HEK293 (cell line): ENCODE data around the gene TUBG2.

ENCODE experiments used
- SETDB1 ChIP-seq: IDR thresholded peaks from one replicate; pipeline ENCODE4 v1.6.1; 2017; ENCODE audit warnings: mild to moderate bottlenecking, low read length, moderate library complexity, mixed read lengths; ENCODE audit not compliant: insufficient read length
- WT1 ChIP-seq: fragments of 450-650 bp; formaldehyde crosslinking; IDR thresholded peaks from 2 replicates; pipeline ENCODE4 v1.5.1; 2016; ENCODE audit warnings: missing biosample characterization, missing genetic modification characterization
- ZNF23 ChIP-seq: fragments of 450-650 bp; formaldehyde crosslinking; IDR thresholded peaks from 2 replicates; pipeline ENCODE4 v1.5.1; 2016; ENCODE audit warnings: missing biosample characterization, missing genetic modification characterization, borderline replicate concordance
- ZNF24 ChIP-seq: fragments of 450-650 bp; formaldehyde crosslinking; IDR thresholded peaks from 2 replicates; pipeline ENCODE4 v1.5.1; 2016; ENCODE audit warnings: missing biosample characterization, missing genetic modification characterization
- ZNF37A ChIP-seq: fragments of 450-650 bp; IDR thresholded peaks from 2 replicates; pipeline ENCODE4 v1.5.1; 2018; ENCODE audit warnings: missing biosample characterization, missing genetic modification characterization
- ZNF791 ChIP-seq: fragments of 450-650 bp; formaldehyde crosslinking; IDR thresholded peaks from 2 replicates; pipeline ENCODE4 v1.5.1; 2016; ENCODE audit warnings: missing biosample characterization, missing genetic modification characterization
- TF ChIP-seq, protein P1 (sequence below): fragments of 450-650 bp; formaldehyde crosslinking; IDR thresholded peaks from 2 replicates; pipeline ENCODE4 v1.5.1; 2016; ENCODE audit warnings: missing biosample characterization, missing genetic modification characterization
- TF ChIP-seq, protein P2 (sequence below): fragments of 450-650 bp; formaldehyde crosslinking; IDR thresholded peaks from 2 replicates; pipeline ENCODE4 v1.5.0; 2017; ENCODE audit warnings: missing biosample characterization, missing genetic modification characterization, borderline replicate concordance
- TF ChIP-seq, protein P3 (sequence below): fragments of 450-650 bp; formaldehyde crosslinking; IDR thresholded peaks from 2 replicates; pipeline ENCODE4 v1.5.1; 2016; ENCODE audit warnings: missing biosample characterization, missing genetic modification characterization
- TF ChIP-seq, protein P4 (sequence below): fragments of 450-650 bp; formaldehyde crosslinking; IDR thresholded peaks from 2 replicates; pipeline ENCODE4 v1.5.1; 2016; ENCODE audit warnings: missing biosample characterization, missing genetic modification characterization, low read depth

DNA sequence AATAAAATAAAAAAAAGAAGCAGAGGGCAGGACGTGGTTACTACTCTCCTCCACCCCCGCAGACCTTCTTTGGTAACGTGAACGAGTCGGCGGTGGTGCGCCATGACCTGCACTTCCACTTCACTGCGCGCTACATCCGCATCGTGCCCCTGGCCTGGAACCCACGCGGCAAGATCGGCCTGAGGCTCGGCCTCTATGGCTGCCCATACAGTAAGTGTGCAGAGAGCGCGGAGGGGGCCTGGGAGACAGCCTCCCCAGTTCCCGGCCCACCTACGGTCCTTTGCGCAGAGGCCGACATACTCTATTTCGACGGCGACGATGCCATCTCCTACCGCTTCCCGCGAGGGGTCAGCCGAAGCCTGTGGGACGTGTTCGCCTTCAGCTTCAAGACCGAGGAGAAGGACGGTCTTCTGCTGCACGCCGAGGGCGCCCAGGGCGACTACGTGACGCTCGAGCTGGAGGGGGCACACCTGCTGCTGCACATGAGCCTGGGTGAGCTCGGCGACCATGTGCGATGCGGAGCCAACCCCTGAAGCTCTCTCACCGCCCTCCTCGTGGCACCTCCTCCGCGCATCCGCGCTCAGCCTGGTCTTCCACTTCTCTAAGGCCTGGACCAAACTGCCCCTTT lies 26.0 kb downstream of the TUBG2 start:
- TF ChIP-seq, protein P1, sequence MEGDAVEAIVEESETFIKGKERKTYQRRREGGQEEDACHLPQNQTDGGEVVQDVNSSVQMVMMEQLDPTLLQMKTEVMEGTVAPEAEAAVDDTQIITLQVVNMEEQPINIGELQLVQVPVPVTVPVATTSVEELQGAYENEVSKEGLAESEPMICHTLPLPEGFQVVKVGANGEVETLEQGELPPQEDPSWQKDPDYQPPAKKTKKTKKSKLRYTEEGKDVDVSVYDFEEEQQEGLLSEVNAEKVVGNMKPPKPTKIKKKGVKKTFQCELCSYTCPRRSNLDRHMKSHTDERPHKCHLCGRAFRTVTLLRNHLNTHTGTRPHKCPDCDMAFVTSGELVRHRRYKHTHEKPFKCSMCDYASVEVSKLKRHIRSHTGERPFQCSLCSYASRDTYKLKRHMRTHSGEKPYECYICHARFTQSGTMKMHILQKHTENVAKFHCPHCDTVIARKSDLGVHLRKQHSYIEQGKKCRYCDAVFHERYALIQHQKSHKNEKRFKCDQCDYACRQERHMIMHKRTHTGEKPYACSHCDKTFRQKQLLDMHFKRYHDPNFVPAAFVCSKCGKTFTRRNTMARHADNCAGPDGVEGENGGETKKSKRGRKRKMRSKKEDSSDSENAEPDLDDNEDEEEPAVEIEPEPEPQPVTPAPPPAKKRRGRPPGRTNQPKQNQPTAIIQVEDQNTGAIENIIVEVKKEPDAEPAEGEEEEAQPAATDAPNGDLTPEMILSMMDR, result no peak
- TF ChIP-seq, protein P2, sequence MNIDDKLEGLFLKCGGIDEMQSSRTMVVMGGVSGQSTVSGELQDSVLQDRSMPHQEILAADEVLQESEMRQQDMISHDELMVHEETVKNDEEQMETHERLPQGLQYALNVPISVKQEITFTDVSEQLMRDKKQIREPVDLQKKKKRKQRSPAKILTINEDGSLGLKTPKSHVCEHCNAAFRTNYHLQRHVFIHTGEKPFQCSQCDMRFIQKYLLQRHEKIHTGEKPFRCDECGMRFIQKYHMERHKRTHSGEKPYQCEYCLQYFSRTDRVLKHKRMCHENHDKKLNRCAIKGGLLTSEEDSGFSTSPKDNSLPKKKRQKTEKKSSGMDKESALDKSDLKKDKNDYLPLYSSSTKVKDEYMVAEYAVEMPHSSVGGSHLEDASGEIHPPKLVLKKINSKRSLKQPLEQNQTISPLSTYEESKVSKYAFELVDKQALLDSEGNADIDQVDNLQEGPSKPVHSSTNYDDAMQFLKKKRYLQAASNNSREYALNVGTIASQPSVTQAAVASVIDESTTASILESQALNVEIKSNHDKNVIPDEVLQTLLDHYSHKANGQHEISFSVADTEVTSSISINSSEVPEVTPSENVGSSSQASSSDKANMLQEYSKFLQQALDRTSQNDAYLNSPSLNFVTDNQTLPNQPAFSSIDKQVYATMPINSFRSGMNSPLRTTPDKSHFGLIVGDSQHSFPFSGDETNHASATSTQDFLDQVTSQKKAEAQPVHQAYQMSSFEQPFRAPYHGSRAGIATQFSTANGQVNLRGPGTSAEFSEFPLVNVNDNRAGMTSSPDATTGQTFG (tag by site-specific recombination), result no peak
- TF ChIP-seq ZNF37A (tag by site-specific recombination) (no peak), ZNF791 (tag by site-specific recombination) (no peak), ZNF24 (tag by site-specific recombination) (no peak), SETDB1 (no peak), ZNF23 (tag by site-specific recombination) (no peak), WT1 (tag by site-specific recombination) (no peak)
- TF ChIP-seq, protein P3, sequence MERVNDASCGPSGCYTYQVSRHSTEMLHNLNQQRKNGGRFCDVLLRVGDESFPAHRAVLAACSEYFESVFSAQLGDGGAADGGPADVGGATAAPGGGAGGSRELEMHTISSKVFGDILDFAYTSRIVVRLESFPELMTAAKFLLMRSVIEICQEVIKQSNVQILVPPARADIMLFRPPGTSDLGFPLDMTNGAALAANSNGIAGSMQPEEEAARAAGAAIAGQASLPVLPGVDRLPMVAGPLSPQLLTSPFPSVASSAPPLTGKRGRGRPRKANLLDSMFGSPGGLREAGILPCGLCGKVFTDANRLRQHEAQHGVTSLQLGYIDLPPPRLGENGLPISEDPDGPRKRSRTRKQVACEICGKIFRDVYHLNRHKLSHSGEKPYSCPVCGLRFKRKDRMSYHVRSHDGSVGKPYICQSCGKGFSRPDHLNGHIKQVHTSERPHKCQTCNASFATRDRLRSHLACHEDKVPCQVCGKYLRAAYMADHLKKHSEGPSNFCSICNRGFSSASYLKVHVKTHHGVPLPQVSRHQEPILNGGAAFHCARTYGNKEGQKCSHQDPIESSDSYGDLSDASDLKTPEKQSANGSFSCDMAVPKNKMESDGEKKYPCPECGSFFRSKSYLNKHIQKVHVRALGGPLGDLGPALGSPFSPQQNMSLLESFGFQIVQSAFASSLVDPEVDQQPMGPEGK (tag by site-specific recombination), result no peak
- TF ChIP-seq, protein P4, sequence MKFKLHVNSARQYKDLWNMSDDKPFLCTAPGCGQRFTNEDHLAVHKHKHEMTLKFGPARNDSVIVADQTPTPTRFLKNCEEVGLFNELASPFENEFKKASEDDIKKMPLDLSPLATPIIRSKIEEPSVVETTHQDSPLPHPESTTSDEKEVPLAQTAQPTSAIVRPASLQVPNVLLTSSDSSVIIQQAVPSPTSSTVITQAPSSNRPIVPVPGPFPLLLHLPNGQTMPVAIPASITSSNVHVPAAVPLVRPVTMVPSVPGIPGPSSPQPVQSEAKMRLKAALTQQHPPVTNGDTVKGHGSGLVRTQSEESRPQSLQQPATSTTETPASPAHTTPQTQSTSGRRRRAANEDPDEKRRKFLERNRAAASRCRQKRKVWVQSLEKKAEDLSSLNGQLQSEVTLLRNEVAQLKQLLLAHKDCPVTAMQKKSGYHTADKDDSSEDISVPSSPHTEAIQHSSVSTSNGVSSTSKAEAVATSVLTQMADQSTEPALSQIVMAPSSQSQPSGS (tag by site-specific recombination), result no peak
